ENCODE data around the gene WRNIP1. TPM values are rescaled to one million over a fixed set of nuclear protein-coding genes. Genes with fewer than 3 reads are reported as not detected.

The WRNIP1 gene
- 82.7 and 88.5 TPM in 2 replicates for total RNA-seq (2014; rRNA removed; shearing (Covaris generic))
- 53.5 and 53.7 TPM in 2 replicates for polyA plus RNA-seq (2015; cell fraction: cytosol; rRNA removed)
- 43.0 and 46.5 TPM in 2 replicates for polyA plus RNA-seq (2015; cell fraction: nucleus; rRNA removed)

GRCh38 chr6:2765166-2765895 is at the start of gene WRNIP1:
WRNIP1 (plus strand) TSS chr6:2765393; CDS start chr6:2765623, 230 bp downstream.
- peak; percentile 98 for DNase-seq (ENCODE audit: low read depth)

GRCh38 chr6:2715737-2716136 is 49.5 kb upstream of the WRNIP1 start:
- no peak for DNase-seq (ENCODE audit: low read depth)

GRCh38 chr6:2716936-2717700 is 48.1 kb upstream of the WRNIP1 start:
- DNase-seq (ENCODE audit: low read depth): no peak

- DNase-seq (ENCODE audit: low read depth): no peak
Measured at GRCh38 chr6:2718334-2719092, 46.7 kb upstream of the WRNIP1 start.

GRCh38 chr6:2719093-2719455 is 46.1 kb upstream of the WRNIP1 start:
- DNase-seq (ENCODE audit: low read depth): no peak

- no peak for DNase-seq (ENCODE audit: low read depth)
Measured at GRCh38 chr6:2721219-2721618, 44.0 kb upstream of the WRNIP1 start.

- no peak for DNase-seq (ENCODE audit: low read depth)
Measured at GRCh38 chr6:2725364-2725988, 39.7 kb upstream of the WRNIP1 start.

GRCh38 chr6:2725999-2726567 is 39.1 kb upstream of the WRNIP1 start:
- peak; percentile 53 for DNase-seq (ENCODE audit: low read depth)

GRCh38 chr6:2729921-2730320 is 35.3 kb upstream of the WRNIP1 start:
- no peak for DNase-seq (ENCODE audit: low read depth)

GRCh38 chr6:2730353-2731107 is 34.7 kb upstream of the WRNIP1 start:
- no peak for DNase-seq (ENCODE audit: low read depth)

- DNase-seq (ENCODE audit: low read depth): peak; percentile 35
Measured at GRCh38 chr6:2731281-2731909, 33.8 kb upstream of the WRNIP1 start.

GRCh38 chr6:2732503-2733089 is 32.6 kb upstream of the WRNIP1 start:
- no peak for DNase-seq (ENCODE audit: low read depth)

- DNase-seq (ENCODE audit: low read depth): peak; percentile 64
Measured at GRCh38 chr6:2733324-2733723, 31.9 kb upstream of the WRNIP1 start.

- no peak for DNase-seq (ENCODE audit: low read depth)
Measured at GRCh38 chr6:2733736-2734480, 31.3 kb upstream of the WRNIP1 start.

GRCh38 chr6:2734488-2735166 is 30.6 kb upstream of the WRNIP1 start:
- DNase-seq (ENCODE audit: low read depth): no peak

- no peak for DNase-seq (ENCODE audit: low read depth)
Measured at GRCh38 chr6:2737885-2738284, 27.3 kb upstream of the WRNIP1 start.

- peak; percentile 51 for DNase-seq (ENCODE audit: low read depth)
Measured at GRCh38 chr6:2738373-2738979, 26.7 kb upstream of the WRNIP1 start.

- peak; percentile 72 for DNase-seq (ENCODE audit: low read depth)
Measured at GRCh38 chr6:2739335-2739734, 25.9 kb upstream of the WRNIP1 start.

All from HT1080 (cell line).